ENCODE data around the gene CUL9.

- TF ChIP-seq CTCF (IDR thresholded peaks at IDR 0.05; ENCODE audit: low read length) = no peak
- TF ChIP-seq EZH2phosphoT487 (IDR thresholded peaks at IDR 0.05; ENCODE audit: low read length) = no peak
Measured at GRCh38 chr6:43256670-43257366, 74.8 kb downstream of the CUL9 start.
